Thyroid gland (tissue), 4 donors: ENCODE data around the gene UFM1.

Experiments
- CTCF ChIP-seq, 6 experiments: fragments of 200-600 bp in 3 of 6; fragments of 450-650 bp in 3 of 6; sonication (generic) in 3 of 6; IDR thresholded peaks; one replicate each; pipeline ENCODE4 v1.5.1; 2016 to 2019; ENCODE audit warnings: antibody characterized with exemption in 6 of 6, mild to moderate bottlenecking in 2 of 6, inconsistent platforms in 1 of 6, moderate library complexity in 1 of 6
- POLR2A ChIP-seq, 2 donors: fragments of 450-650 bp; IDR thresholded peaks; one replicate each; pipeline ENCODE4 v1.6.1; 2017; ENCODE audit warnings: antibody characterized with exemption in 2 of 2, mild to moderate bottlenecking in 2 of 2, moderate library complexity in 1 of 2

- TF ChIP-seq CTCF (IDR thresholded peaks at IDR 0.05): no peak
- TF ChIP-seq POLR2A (IDR thresholded peaks at IDR 0.05): no peak
Observed at GRCh38 chr13:38301236-38301635, 48.4 kb upstream of the UFM1 start.
